ENCODE measurements around the gene MACROH2A1.

Gene MACROH2A1

DNA sequence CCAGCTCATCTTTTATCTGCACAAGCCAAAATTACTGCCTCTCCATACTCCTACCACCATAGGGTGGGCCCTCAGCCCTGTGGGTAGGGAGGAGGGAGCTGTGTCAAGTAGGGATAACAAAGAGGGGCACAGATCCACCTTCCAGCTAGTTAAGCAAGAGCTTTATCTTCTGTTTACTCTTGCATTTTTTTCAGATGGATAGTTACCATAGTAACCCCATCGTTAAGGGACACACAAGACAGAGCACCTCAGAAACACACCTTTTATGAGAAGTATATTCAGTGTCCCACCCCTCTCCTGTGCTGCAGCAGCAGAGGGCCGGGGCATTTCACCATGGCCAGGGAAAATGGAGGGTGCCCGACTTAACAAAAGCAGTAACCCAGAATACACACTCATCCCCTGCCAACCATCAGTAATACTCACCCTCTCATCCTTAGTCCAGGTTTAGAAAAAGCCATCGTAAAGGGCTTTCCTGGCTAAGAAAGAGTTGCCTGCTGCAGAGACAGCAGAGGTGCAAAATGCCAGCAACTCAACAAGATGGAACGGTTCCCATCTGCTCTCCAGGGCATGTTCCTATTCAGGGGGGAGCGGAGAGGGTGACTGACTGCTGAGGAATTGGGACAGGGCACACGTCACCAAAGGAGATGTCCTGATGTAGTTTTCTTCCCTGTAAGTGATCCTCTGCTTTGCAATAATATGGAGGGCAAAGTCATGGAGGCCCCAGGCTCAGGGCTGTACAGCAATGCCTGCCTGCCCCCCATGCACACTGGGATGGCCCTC lies 25.1 kb downstream of the MACROH2A1 start:
- Histone ChIP-seq H3K4me1 (ENCODE audit: insufficient read depth, insufficient read length) (peaks cover 2% of the 10 kb centered on the region), H3K4me3 (ENCODE audit: insufficient read length, low read depth) (no peak overlapping the region), H3K27me3 (ENCODE audit: insufficient read depth, insufficient read length) (no peaks in the 10 kb centered on the region), H3K9me3 (ENCODE audit: insufficient read depth, low read length) (no peaks in the 10 kb centered on the region), H3K36me3 (ENCODE audit: insufficient read depth, insufficient read length, low read length) (peaks cover 76% of the 10 kb centered on the region), H3K9ac (ENCODE audit: insufficient read length, low read depth) (no peak overlapping the region)
- TF ChIP-seq SUZ12 (IDR thresholded peaks at IDR 0.05; ENCODE audit: extremely low read depth, insufficient read depth, insufficient read length), result no peak
- no peak for TF ChIP-seq ZNF274 (IDR thresholded peaks at IDR 0.05; ENCODE audit: low read depth, low read length)
- TF ChIP-seq YY1 (IDR thresholded peaks at IDR 0.05; ENCODE audit: insufficient read depth, insufficient read length), result no peak
- DNase-seq (ENCODE audit: low read depth, low spot score), result no peak

DNA sequence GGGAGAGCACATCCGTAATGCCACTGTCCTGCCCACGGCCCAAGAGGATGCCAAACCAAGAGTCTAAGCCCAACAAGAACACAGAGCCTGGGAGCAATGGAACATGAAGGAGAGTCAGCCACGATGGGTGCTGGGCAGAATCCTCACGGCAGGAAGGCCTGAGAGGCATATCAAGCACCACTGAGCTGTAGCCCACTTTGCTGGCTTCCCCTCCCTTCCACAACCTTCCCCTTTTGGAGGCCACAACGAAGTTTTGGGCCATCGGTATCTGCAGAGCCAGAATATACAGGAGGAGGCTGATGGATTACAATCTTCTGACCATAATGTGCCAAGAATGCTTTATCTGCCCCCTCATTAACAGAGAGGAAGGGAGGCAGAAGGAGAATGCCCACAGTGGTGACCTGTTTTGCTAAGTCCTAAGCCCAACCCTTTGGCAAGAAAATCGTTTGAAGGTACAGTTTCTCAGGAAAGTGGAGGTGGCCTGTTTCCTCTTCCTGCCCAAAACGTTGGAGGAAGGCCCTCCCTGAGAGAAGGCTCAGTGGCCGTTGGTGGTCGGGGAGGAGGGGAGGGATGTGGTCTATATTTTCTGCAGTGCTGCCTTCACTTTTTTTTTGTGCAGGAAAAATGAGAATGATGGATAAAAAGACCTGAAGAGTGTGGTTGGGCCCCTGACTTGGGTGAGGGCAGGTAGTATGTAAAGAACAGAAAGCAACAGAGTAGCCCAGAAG lies 26.2 kb downstream of the MACROH2A1 start:
- no peak overlapping the region for H3K4me3 ChIP-seq (ENCODE audit: insufficient read length, low read depth)
- H3K27me3 ChIP-seq (ENCODE audit: insufficient read depth, insufficient read length), result no peaks in the 10 kb centered on the region
- no peak overlapping the region for H3K9ac ChIP-seq (ENCODE audit: insufficient read length, low read depth)
- H3K9me3 ChIP-seq (ENCODE audit: insufficient read depth, low read length), result no peaks in the 10 kb centered on the region
- DNase-seq (ENCODE audit: low read depth, low spot score), result no peak
- TF ChIP-seq ZNF274 (IDR thresholded peaks at IDR 0.05; ENCODE audit: low read depth, low read length) (no peak), SUZ12 (IDR thresholded peaks at IDR 0.05; ENCODE audit: extremely low read depth, insufficient read depth, insufficient read length) (no peak), YY1 (IDR thresholded peaks at IDR 0.05; ENCODE audit: insufficient read depth, insufficient read length) (no peak)
- H3K4me1 ChIP-seq (ENCODE audit: insufficient read depth, insufficient read length), result no peaks in the 10 kb centered on the region
- H3K36me3 ChIP-seq (ENCODE audit: insufficient read depth, insufficient read length, low read length), result peaks cover 77% of the 10 kb centered on the region

DNA sequence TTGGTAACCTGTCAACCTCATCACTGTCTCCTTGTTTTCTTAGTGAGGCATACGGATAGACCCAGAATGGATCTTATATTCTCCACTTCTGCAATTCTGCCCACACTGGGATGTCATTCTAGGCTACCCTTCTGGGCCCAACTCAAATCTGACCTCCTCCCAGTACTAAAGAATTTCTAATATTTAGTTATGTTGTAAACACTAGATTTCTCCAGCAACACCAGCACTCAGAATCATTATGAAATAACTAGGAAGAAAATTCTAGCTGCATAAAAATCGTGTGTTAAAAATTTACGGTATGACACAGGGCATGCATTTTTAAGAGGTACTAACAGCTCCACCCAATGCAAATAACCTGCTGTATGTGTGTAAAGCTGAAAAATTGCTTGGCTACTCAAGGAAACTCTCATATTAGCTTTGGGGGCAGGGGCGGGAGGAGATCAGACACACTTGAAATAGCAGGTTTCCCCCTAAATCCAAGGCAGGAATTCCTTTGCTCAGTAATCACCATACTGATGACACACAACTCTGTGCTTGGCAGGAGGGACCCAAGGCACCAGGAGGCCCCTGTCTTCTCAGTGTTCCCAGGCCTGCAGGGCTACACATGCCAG lies 27.3 kb downstream of the MACROH2A1 start:
- no peak overlapping the region for H3K9ac ChIP-seq (ENCODE audit: insufficient read length, low read depth)
- H3K4me1 ChIP-seq (ENCODE audit: insufficient read depth, insufficient read length), result no peaks in the 10 kb centered on the region
- H3K27me3 ChIP-seq (ENCODE audit: insufficient read depth, insufficient read length), result no peaks in the 10 kb centered on the region
- DNase-seq (ENCODE audit: low read depth, low spot score), result no peak
- H3K36me3 ChIP-seq (ENCODE audit: insufficient read depth, insufficient read length, low read length), result peaks cover 76% of the 10 kb centered on the region
- TF ChIP-seq ZNF274 (IDR thresholded peaks at IDR 0.05; ENCODE audit: low read depth, low read length) (no peak), YY1 (IDR thresholded peaks at IDR 0.05; ENCODE audit: insufficient read depth, insufficient read length) (no peak), SUZ12 (IDR thresholded peaks at IDR 0.05; ENCODE audit: extremely low read depth, insufficient read depth, insufficient read length) (no peak)
- no peaks in the 10 kb centered on the region for H3K9me3 ChIP-seq (ENCODE audit: insufficient read depth, low read length)
- H3K4me3 ChIP-seq (ENCODE audit: insufficient read length, low read depth), result no peak overlapping the region

DNA sequence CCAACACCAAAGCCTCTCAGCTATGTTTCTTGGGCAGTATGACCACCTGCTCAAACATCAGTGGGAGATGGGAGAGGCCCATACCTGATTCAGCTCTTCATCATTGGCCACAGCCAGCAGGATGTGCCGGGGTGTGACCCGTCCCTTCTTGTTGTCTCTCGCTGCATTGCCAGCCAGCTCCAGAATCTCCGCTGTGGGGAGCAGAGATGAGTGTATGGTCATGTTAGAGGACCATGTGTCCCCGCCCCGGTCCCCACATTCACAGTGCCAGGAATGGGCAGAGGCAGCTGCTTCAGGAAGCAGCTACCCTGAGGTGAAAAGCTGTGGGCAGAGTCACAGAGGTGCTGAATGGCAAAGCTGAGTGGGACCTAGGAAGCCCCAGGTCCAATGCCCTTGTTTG lies 29.1 kb downstream of the MACROH2A1 start:
- no peaks in the 10 kb centered on the region for H3K4me1 ChIP-seq (ENCODE audit: insufficient read depth, insufficient read length)
- no peaks in the 10 kb centered on the region for H3K9me3 ChIP-seq (ENCODE audit: insufficient read depth, low read length)
- H3K36me3 ChIP-seq (ENCODE audit: insufficient read depth, insufficient read length, low read length), result peaks cover 77% of the 10 kb centered on the region
- H3K27me3 ChIP-seq (ENCODE audit: insufficient read depth, insufficient read length), result no peaks in the 10 kb centered on the region
- H3K9ac ChIP-seq (ENCODE audit: insufficient read length, low read depth), result no peak overlapping the region
- no peak for DNase-seq (ENCODE audit: low read depth, low spot score)
- no peak overlapping the region for H3K4me3 ChIP-seq (ENCODE audit: insufficient read length, low read depth)
- TF ChIP-seq ZNF274 (IDR thresholded peaks at IDR 0.05; ENCODE audit: low read depth, low read length), result no peak
- TF ChIP-seq YY1 (IDR thresholded peaks at IDR 0.05; ENCODE audit: insufficient read depth, insufficient read length), result no peak
- TF ChIP-seq SUZ12 (IDR thresholded peaks at IDR 0.05; ENCODE audit: extremely low read depth, insufficient read depth, insufficient read length), result no peak

DNA sequence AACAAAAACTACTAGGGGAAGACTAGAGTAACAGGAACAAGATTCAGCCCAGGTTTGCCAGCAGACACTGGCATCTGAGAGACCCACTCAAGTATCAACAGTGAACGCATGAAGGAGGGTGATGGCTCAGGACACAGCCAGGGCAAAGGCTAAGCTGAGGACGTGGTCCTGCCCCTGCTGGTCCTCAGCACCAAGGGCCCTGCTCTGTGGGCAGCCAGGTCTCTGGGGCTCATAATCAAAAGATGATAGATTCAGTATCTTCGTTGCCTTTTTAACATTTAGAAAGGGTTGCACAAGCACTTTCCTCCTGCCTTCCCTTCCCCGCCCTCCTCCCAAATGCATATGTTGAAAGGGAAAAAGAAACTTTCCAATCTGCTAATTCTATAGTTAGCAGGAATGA lies 31.5 kb downstream of the MACROH2A1 start:
- Histone ChIP-seq H3K4me1 (ENCODE audit: insufficient read depth, insufficient read length) (no peaks in the 10 kb centered on the region), H3K27me3 (ENCODE audit: insufficient read depth, insufficient read length) (no peaks in the 10 kb centered on the region), H3K4me3 (ENCODE audit: insufficient read length, low read depth) (no peak overlapping the region), H3K36me3 (ENCODE audit: insufficient read depth, insufficient read length, low read length) (peaks cover 65% of the 10 kb centered on the region), H3K9ac (ENCODE audit: insufficient read length, low read depth) (no peak overlapping the region), H3K9me3 (ENCODE audit: insufficient read depth, low read length) (no peaks in the 10 kb centered on the region)
- TF ChIP-seq SUZ12 (IDR thresholded peaks at IDR 0.05; ENCODE audit: extremely low read depth, insufficient read depth, insufficient read length) (no peak), YY1 (IDR thresholded peaks at IDR 0.05; ENCODE audit: insufficient read depth, insufficient read length) (no peak), ZNF274 (IDR thresholded peaks at IDR 0.05; ENCODE audit: low read depth, low read length) (no peak)
- DNase-seq (ENCODE audit: low read depth, low spot score), result no peak

DNA sequence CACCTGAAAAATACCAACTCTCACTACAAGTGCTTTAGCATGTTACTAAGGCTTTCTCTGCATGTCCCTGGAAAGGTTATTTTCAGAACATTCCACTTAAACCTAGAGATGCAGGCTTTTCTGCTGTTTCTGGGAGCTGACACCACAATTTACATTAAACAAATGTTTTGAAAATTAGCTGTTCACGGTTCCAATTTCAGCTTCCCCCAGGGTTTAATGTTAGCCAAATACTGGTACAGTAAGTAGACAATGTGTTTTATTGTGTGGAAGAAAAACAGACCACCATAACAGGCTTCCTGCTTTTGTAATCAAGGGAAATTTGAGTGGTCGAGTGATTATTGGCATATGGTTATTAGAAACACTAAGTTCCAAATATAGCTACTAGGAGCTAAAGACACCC lies 32.0 kb downstream of the MACROH2A1 start:
- no peak overlapping the region for H3K4me3 ChIP-seq (ENCODE audit: insufficient read length, low read depth)
- no peaks in the 10 kb centered on the region for H3K4me1 ChIP-seq (ENCODE audit: insufficient read depth, insufficient read length)
- no peaks in the 10 kb centered on the region for H3K27me3 ChIP-seq (ENCODE audit: insufficient read depth, insufficient read length)
- H3K36me3 ChIP-seq (ENCODE audit: insufficient read depth, insufficient read length, low read length), result peaks cover 60% of the 10 kb centered on the region
- no peaks in the 10 kb centered on the region for H3K9me3 ChIP-seq (ENCODE audit: insufficient read depth, low read length)
- no peak overlapping the region for H3K9ac ChIP-seq (ENCODE audit: insufficient read length, low read depth)
- no peak for DNase-seq (ENCODE audit: low read depth, low spot score)
- TF ChIP-seq YY1 (IDR thresholded peaks at IDR 0.05; ENCODE audit: insufficient read depth, insufficient read length), result no peak
- no peak for TF ChIP-seq SUZ12 (IDR thresholded peaks at IDR 0.05; ENCODE audit: extremely low read depth, insufficient read depth, insufficient read length)
- no peak for TF ChIP-seq ZNF274 (IDR thresholded peaks at IDR 0.05; ENCODE audit: low read depth, low read length)

DNA sequence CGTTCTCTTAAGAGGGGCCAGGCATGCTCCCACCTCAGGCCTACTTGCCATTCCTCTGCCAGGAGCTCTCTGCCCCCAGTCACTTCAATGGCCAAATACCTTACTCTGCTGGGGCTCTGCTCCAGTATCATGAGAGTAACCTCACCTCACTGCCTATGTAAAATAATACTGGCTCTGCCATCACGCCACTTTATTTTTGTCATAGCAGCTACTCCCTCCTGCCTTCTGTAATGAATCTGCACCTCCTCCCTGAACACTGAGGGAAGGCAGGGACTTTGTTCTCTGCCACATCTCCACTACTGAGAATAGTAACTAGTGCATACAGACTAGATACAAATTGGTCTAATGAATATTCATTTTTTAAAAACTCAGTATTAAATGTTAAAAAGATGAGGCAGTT lies 33.8 kb downstream of the MACROH2A1 start:
- Histone ChIP-seq H3K4me1 (ENCODE audit: insufficient read depth, insufficient read length) (no peaks in the 10 kb centered on the region), H3K4me3 (ENCODE audit: insufficient read length, low read depth) (no peak overlapping the region), H3K9ac (ENCODE audit: insufficient read length, low read depth) (no peak overlapping the region), H3K27me3 (ENCODE audit: insufficient read depth, insufficient read length) (no peaks in the 10 kb centered on the region), H3K9me3 (ENCODE audit: insufficient read depth, low read length) (no peaks in the 10 kb centered on the region), H3K36me3 (ENCODE audit: insufficient read depth, insufficient read length, low read length) (peaks cover 66% of the 10 kb centered on the region)
- DNase-seq (ENCODE audit: low read depth, low spot score), result no peak
- no peak for TF ChIP-seq ZNF274 (IDR thresholded peaks at IDR 0.05; ENCODE audit: low read depth, low read length)
